Measurements from ENCODE around the gene FDXR.
A peak's percentile ranks its signal among the peaks of the same experiment; 100 is the strongest.

The FDXR gene

GRCh38 chr17:74830861-74831260 is 41.9 kb downstream of the FDXR start:
- no peak for DNase-seq

- no peak for DNase-seq
Measured at GRCh38 chr17:74827800-74828199, 45.0 kb downstream of the FDXR start.

- DNase-seq, result no peak
Measured at GRCh38 chr17:74825952-74826719, 46.7 kb downstream of the FDXR start.

GRCh38 chr17:74824961-74825627 is 47.7 kb downstream of the FDXR start:
- DNase-seq, result no peak

- DNase-seq, result no peak
Measured at GRCh38 chr17:74822939-74823367, 49.8 kb downstream of the FDXR start.

GRCh38 chr17:74822335-74822938 is 50.4 kb downstream of the FDXR start:
- no peak for DNase-seq

- DNase-seq, result no peak
Measured at GRCh38 chr17:74821655-74822334, 51.0 kb downstream of the FDXR start.

- DNase-seq, result no peak
Measured at GRCh38 chr17:74819801-74820436, 52.9 kb downstream of the FDXR start.

GRCh38 chr17:74818291-74818938 is 54.4 kb downstream of the FDXR start:
- no peak for DNase-seq

- DNase-seq, result no peak
Measured at GRCh38 chr17:74816905-74817620, 55.7 kb downstream of the FDXR start.

GRCh38 chr17:74815550-74816370 is 57.0 kb downstream of the FDXR start:
- no peak for DNase-seq

GRCh38 chr17:74815067-74815466 is 57.7 kb downstream of the FDXR start:
- no peak for DNase-seq

GRCh38 chr17:74814453-74814852 is 58.3 kb downstream of the FDXR start:
- peak; percentile 23 for DNase-seq
